ENCODE results near the gene IFT172.
A peak's percentile ranks its signal among the peaks of the same experiment; 100 is the strongest.

IFT172 gene

DNA sequence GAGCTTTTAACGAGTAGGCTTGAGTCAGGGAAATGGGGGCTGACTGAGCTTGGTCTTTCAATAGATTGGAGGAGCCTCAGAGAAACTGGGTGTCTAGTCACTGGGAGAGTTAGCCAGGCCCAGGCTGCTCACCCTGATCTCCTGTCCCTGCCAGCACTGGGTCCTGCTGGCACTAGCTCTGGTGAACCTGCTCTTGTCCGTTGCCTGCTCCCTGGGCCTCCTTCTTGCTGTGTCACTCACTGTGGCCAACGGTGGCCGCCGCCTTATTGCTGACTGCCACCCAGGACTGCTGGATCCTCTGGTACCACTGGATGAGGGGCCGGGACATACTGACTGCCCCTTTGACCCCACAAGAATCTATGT lies 46.6 kb downstream of the IFT172 start:
- TF ChIP-seq, protein P1, sequence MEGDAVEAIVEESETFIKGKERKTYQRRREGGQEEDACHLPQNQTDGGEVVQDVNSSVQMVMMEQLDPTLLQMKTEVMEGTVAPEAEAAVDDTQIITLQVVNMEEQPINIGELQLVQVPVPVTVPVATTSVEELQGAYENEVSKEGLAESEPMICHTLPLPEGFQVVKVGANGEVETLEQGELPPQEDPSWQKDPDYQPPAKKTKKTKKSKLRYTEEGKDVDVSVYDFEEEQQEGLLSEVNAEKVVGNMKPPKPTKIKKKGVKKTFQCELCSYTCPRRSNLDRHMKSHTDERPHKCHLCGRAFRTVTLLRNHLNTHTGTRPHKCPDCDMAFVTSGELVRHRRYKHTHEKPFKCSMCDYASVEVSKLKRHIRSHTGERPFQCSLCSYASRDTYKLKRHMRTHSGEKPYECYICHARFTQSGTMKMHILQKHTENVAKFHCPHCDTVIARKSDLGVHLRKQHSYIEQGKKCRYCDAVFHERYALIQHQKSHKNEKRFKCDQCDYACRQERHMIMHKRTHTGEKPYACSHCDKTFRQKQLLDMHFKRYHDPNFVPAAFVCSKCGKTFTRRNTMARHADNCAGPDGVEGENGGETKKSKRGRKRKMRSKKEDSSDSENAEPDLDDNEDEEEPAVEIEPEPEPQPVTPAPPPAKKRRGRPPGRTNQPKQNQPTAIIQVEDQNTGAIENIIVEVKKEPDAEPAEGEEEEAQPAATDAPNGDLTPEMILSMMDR (IDR thresholded peaks at IDR 0.05; ENCODE audit: low read depth, low read length, missing control alignments): no peak
- H3K4me3 ChIP-seq (replicated peaks; ENCODE audit: low read depth, low read length): no peak overlapping the region
- DNase-seq (ENCODE audit: extremely low read depth, low read depth): no peak

DNA sequence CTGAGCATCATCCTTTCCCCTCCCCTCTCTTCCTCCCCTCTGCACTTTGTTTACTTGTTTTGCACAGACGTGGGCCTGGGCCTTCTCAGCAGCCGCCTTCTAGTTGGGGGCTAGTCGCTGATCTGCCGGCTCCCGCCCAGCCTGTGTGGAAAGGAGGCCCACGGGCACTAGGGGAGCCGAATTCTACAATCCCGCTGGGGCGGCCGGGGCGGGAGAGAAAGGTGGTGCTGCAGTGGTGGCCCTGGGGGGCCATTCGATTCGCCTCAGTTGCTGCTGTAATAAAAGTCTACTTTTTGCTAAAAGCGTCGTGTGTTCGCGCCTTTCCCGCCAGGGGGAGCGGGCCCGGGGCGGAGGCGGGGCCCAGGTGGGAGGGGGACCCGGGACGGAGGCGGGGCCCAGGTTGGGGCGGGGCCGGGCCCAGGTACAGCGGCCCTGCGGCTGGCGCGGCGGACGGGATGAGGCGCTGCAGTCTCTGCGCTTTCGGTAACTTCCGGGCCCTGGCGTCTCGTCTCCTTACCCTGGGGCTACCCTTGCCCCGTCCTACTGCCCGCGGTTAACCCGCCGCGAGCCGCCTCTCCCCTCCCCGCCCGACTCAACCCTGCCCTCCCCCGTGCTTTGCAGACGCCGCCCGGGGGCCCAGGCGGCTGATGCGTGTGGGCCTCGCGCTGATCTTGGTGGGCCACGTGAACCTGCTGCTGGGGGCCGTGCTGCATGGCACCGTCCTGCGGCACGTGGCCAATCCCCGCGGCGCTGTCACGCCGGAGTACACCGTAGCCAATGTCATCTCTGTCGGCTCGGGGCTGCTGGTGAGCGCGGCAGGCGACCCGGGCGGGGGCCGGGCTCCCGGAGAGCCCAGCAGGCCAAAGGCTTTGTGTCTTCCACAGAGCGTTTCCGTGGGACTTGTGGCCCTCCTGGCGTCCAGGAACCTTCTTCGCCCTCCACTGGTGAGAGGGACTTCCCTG lies 47.3 kb downstream of the IFT172 start, which contains the start of gene KRTCAP3:
Gene KRTCAP3 (plus strand): TSS at position 424 of the 962 bp plus-strand sequence. CDS start 32 bp downstream, at position 456.
- no peak within 1 kb of the TSS for H3K4me3 ChIP-seq (replicated peaks; ENCODE audit: low read depth, low read length)
- TF ChIP-seq, protein P1 (IDR thresholded peaks at IDR 0.05; ENCODE audit: low read depth, low read length, missing control alignments): no peak
- DNase-seq (ENCODE audit: extremely low read depth, low read depth): no peak

DNA sequence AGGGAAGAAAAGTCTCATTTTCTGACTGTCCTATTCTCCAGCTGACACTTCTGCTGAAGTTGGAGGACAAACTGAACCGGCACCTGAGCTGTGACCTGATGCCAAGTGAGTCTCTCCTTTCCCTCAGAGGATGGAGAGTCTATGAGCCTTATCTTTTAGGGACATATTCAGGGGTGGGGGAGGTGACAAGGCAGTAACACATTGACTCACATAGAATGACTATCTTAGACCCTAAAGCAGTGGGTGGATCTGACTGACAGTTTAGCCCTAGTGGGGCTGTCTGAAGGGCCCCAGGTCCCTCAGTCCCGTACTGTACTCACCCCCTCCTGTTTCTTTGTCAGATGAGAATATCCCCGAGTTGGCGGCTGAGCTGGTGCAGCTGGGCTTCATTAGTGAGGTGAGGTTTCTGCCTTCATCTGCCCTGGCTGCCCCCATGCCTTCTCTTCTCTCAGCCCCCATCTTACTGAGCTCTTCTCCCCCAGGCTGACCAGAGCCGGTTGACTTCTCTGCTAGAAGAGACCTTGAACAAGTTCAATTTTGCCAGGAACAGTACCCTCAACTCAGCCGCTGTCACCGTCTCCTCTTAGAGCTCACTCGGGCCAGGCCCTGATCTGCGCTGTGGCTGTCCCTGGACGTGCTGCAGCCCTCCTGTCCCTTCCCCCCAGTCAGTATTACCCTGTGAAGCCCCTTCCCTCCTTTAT lies 48.2 kb downstream of the IFT172 start:
- H3K4me3 ChIP-seq (replicated peaks; ENCODE audit: low read depth, low read length): no peak overlapping the region
- no peak for DNase-seq (ENCODE audit: extremely low read depth, low read depth)
- TF ChIP-seq, protein P1 (IDR thresholded peaks at IDR 0.05; ENCODE audit: low read depth, low read length, missing control alignments): no peak

DNA sequence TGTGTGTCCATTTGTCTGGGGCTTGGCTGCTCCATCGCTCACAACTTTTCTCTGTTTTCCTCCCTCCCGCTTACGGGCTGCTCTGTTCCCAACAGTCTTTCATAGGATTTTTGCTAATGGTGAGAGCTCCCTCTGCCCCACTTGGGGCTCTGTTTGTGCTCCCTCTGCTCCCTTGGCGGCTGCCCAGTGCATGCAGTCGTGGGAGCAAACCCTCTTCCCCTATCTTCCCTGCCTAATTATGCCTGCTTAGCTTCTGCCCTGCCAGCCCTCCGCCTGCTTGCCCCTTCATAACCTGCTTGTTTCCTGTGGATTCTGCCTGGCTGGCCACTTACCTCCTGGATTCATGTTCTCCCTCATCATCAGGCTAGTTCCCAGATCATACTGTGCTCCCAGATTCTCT lies 53.9 kb downstream of the IFT172 start:
- no peak for DNase-seq (ENCODE audit: extremely low read depth, low read depth)
- TF ChIP-seq, protein P1 (IDR thresholded peaks at IDR 0.05; ENCODE audit: low read depth, low read length, missing control alignments): no peak
- no peak overlapping the region for H3K4me3 ChIP-seq (replicated peaks; ENCODE audit: low read depth, low read length)

DNA sequence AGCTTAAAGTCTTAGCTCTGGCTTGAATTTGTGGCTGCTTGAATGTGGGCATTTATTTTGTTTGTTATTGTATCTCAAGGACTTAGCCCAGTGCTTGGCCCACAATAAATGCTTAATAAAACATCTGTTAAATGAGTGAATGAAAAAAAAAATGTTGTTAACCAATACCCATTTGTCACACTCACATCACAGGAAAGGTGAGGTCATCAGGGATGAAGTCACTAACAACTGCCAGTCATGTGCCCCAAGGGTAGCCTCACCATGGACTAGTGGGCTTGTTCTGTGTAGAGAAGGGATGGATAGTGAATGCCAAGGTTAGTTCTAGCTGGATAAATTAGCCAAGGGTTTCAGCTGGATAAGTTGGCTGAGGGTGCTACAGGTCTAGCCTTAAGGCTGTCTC lies 58.1 kb downstream of the IFT172 start:
- no peak overlapping the region for H3K4me3 ChIP-seq (replicated peaks; ENCODE audit: low read depth, low read length)
- TF ChIP-seq, protein P1 (IDR thresholded peaks at IDR 0.05; ENCODE audit: low read depth, low read length, missing control alignments): no peak
- no peak for DNase-seq (ENCODE audit: extremely low read depth, low read depth)

DNA sequence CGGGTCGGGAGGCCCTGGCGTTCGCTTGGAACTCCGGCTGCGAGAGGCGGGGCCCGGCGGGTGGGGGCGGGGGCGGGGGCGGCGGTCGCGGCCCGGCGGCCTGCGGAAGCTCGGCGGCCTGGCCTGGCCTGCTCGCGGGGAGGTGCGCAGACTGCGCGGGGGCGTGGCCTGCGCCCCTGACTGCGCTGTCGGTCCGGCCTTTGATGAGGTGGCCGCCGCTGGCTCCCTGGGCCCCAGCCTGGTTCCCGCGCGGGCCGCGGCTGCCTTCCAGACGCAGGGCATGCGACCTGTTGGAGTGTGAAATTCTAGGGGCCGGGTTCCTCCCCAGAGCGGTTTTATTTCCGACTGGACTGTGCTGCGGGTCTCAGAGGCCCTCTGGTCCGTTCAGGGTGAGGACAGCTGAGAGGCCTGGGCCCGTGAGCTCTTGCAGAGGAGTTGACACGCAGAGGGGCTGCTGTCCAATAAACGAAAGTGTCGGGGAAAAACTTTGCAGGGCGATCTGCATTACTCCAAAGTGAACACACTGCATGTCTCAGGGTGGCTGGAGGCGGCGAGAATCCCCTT lies 60.5 kb downstream of the IFT172 start:
- H3K4me3 ChIP-seq (replicated peaks; ENCODE audit: low read depth, low read length): peak overlapping the region; percentile 76
- TF ChIP-seq, protein P1 (IDR thresholded peaks at IDR 0.05; ENCODE audit: low read depth, low read length, missing control alignments): no peak
- DNase-seq (ENCODE audit: extremely low read depth, low read depth): peak; percentile 22

Data from HFF-Myc (cell line).